Stimulated activated naive CD8-positive, alpha-beta T cell treated with anti-CD3 and anti-CD28 coated beads, Interleukin-15, Interleukin-2, amounts not matched to agents 100 U/mL and 50 U/mL, for 24 hours (primary cell): ENCODE data around the gene CXCL3.
"Not testable (repeated sequence)": the region's sequence is repeated elsewhere in the genome, so short reads cannot be mapped to it uniquely, and the experiment has no call there.

Source experiments
- ATAC-seq: fragments of 150-1000 bp; cut with Tn5 transposase; one replicate; pipeline ENCODE4 v1.10.0; 2021
- DNase-seq: peaks from one replicate; pipeline ENCODE4 v3.0.0; 2021

CXCL3 gene

GRCh38 chr4:74038425-74039314 is at the start of gene CXCL3:
TSS of gene CXCL3 (minus strand) at chr4:74038689. CDS start at chr4:74038611, 78 bp downstream.
- ATAC-seq: peak; percentile 68
- DNase-seq: peak; percentile 41

- no peak for ATAC-seq
- no peak for DNase-seq
Observed at GRCh38 chr4:74087481-74087880, 49.0 kb upstream of the CXCL3 start.

GRCh38 chr4:74085669-74086068 is 47.2 kb upstream of the CXCL3 start:
- DNase-seq (no peak), ATAC-seq (no peak)

- DNase-seq (no peak), ATAC-seq (no peak)
Observed at GRCh38 chr4:74084984-74085383, 46.5 kb upstream of the CXCL3 start.

- ATAC-seq: no peak
Observed at GRCh38 chr4:74083546-74083945, 45.1 kb upstream of the CXCL3 start.

GRCh38 chr4:74081035-74081434 is 42.5 kb upstream of the CXCL3 start:
- DNase-seq: no peak
- no peak for ATAC-seq

More at GRCh38 chr4:74083546-74083945, 45.1 kb upstream of the CXCL3 start:
- DNase-seq: no peak

- ATAC-seq, DNase-seq: not testable (repeated sequence)
Observed at GRCh38 chr4:74080351-74080750, 41.9 kb upstream of the CXCL3 start.

GRCh38 chr4:74079024-74079423 is 40.5 kb upstream of the CXCL3 start:
- not testable (repeated sequence) for DNase-seq, ATAC-seq

- DNase-seq (no peak), ATAC-seq (no peak)
Observed at GRCh38 chr4:74073358-74073757, 34.9 kb upstream of the CXCL3 start.

- ATAC-seq (no peak), DNase-seq (no peak)
Observed at GRCh38 chr4:74072739-74073138, 34.2 kb upstream of the CXCL3 start.

GRCh38 chr4:74067586-74067985 is 29.1 kb upstream of the CXCL3 start:
- no peak for DNase-seq
- ATAC-seq: no peak

GRCh38 chr4:74066232-74066631 is 27.7 kb upstream of the CXCL3 start:
- DNase-seq (no peak), ATAC-seq (no peak)

- DNase-seq: no peak
- no peak for ATAC-seq
Observed at GRCh38 chr4:74065115-74065642, 26.7 kb upstream of the CXCL3 start.

- DNase-seq (no peak), ATAC-seq (no peak)
Observed at GRCh38 chr4:74063859-74064258, 25.4 kb upstream of the CXCL3 start.

GRCh38 chr4:74062953-74063352 is 24.5 kb upstream of the CXCL3 start:
- ATAC-seq (no peak), DNase-seq (no peak)

GRCh38 chr4:74061430-74061829 is 22.9 kb upstream of the CXCL3 start:
- no peak for DNase-seq

GRCh38 chr4:74059161-74059829 is 20.8 kb upstream of the CXCL3 start:
- ATAC-seq (no peak), DNase-seq (no peak)

More at GRCh38 chr4:74061430-74061829, 22.9 kb upstream of the CXCL3 start:
- no peak for ATAC-seq

- no peak for DNase-seq
- no peak for ATAC-seq
Observed at GRCh38 chr4:74058048-74058651, 19.7 kb upstream of the CXCL3 start.

GRCh38 chr4:74057588-74057987 is 19.1 kb upstream of the CXCL3 start:
- ATAC-seq (no peak), DNase-seq (no peak)

- ATAC-seq (no peak), DNase-seq (no peak)
Observed at GRCh38 chr4:74056858-74057562, 18.5 kb upstream of the CXCL3 start.

- ATAC-seq: no peak
Observed at GRCh38 chr4:74056114-74056857, 17.8 kb upstream of the CXCL3 start.

More at GRCh38 chr4:74056114-74056857, 17.8 kb upstream of the CXCL3 start:
- DNase-seq: no peak
